ENCODE results near the gene ZNF648. TPM values are rescaled to one million over a fixed set of nuclear protein-coding genes. Genes with fewer than 3 reads are reported as not detected.
"Not testable (repeated sequence)": the region's sequence is repeated elsewhere in the genome, so short reads cannot be mapped to it uniquely, and the experiment has no call there.

The ZNF648 gene
- total and polyA plus RNA-seq, 12 donors: 0.09 TPM; not detected in 11

DNA sequence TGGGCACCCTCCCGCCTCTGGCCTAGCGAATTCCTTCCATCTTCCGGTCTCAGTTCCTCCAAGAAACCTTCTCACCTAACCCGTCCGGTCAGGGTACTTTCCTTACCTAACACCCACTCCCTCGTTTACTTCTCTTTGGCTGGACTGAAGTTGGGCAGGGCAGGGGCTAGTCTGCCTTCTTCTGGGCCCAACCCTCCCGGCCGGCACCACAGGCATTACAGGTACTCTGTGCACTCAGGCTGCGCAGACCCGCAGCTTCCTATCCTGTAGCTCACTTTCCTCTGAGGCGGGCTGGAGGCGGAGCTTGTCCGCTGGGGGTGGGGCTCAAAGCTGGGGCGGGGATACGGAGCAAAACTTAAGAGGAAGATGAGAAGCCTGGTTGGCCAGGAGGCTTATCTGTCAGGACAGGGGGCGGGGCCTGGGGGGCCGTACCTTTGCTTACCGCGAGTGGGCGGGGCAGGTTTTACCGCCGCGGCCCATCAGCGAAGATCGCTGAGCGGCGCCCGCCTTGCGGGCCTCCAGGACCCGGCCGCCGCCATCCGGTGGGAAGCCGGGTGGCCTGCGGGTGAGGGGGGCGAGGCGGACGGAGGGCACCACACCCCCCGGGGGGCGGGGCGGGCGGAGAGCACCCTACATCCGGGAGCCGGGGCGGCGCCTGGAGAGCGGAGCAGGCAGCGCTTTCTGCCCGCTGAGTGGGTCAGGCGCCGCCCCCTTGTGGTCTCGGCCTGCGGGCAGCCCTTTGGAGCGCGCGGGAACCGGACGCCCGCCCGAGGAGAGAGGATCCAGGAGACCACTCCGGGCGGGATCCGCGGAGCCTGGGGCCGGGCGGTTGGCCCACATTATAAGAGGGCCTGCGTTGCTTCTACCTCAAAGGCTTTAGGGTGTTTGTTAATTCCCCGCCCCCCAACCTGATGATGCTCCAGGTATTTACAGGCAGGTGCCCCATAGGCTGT, 31.9 kb downstream of the ZNF648 start:
- Histone ChIP-seq H3K27me3 (no peaks in the 10 kb centered on the region), H3K4me3 (peak overlapping the region; percentile 1 to 84 (median 64)), H3K36me3 (no peaks in the 10 kb centered on the region), H3K9me3 (no peaks in the 10 kb centered on the region), H3K27ac (peak overlapping the region in 9 of 10 donors; percentile 48 to 89 (median 79)), H3K4me1 (peaks cover 0 to 13% (median 6%) of the 10 kb centered on the region in 9 donors)
- DNase-seq: peak; percentile 96 to 97
- peak; percentile 98 to 100 (median 99) for ATAC-seq
- intact Hi-C loops (cut with DNase I): no loop called here
- 1% methylated on average over 63 to 68 of the region's 68 CpGs for WGBS, 2 donors
- TF ChIP-seq, protein P1, sequence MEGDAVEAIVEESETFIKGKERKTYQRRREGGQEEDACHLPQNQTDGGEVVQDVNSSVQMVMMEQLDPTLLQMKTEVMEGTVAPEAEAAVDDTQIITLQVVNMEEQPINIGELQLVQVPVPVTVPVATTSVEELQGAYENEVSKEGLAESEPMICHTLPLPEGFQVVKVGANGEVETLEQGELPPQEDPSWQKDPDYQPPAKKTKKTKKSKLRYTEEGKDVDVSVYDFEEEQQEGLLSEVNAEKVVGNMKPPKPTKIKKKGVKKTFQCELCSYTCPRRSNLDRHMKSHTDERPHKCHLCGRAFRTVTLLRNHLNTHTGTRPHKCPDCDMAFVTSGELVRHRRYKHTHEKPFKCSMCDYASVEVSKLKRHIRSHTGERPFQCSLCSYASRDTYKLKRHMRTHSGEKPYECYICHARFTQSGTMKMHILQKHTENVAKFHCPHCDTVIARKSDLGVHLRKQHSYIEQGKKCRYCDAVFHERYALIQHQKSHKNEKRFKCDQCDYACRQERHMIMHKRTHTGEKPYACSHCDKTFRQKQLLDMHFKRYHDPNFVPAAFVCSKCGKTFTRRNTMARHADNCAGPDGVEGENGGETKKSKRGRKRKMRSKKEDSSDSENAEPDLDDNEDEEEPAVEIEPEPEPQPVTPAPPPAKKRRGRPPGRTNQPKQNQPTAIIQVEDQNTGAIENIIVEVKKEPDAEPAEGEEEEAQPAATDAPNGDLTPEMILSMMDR (IDR thresholded peaks at IDR 0.05): peak; percentile 30 to 79 (median 61)

DNA sequence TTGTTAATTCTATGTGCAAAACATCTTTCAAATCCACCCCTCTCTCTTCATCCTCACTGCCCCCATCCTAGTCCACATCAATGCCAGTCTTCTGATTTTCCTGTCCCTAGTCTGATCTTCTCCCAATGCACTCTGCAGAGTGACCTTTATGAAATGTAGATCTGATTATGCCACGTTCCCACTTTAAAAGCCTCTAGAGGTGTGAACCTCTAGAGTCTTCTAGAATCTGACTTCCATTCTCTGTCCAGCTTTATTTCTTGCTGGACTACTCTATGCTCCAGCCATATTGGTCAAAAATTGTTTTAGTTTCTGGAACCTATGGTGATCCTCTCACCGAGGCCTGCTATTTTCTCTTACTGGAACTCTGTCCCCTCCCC, 32.5 kb downstream of the ZNF648 start:
- no peaks in the 10 kb centered on the region for H3K9me3 ChIP-seq
- H3K4me3 ChIP-seq: peak overlapping the region; percentile 1 to 84 (median 64)
- H3K4me1 ChIP-seq: peaks cover 0 to 13% (median 6%) of the 10 kb centered on the region in 9 donors
- 2 to 4% methylated on average over 2 of the region's 2 CpGs for WGBS, 2 donors
- H3K27me3 ChIP-seq: no peaks in the 10 kb centered on the region
- ATAC-seq (no peak), DNase-seq (no peak)
- H3K36me3 ChIP-seq: no peaks in the 10 kb centered on the region
- TF ChIP-seq, protein P1 (IDR thresholded peaks at IDR 0.05): no peak
- intact Hi-C loops (cut with DNase I): no loop called here
- H3K27ac ChIP-seq: peak overlapping the region in 9 of 10 donors; percentile 48 to 89 (median 79)

DNA sequence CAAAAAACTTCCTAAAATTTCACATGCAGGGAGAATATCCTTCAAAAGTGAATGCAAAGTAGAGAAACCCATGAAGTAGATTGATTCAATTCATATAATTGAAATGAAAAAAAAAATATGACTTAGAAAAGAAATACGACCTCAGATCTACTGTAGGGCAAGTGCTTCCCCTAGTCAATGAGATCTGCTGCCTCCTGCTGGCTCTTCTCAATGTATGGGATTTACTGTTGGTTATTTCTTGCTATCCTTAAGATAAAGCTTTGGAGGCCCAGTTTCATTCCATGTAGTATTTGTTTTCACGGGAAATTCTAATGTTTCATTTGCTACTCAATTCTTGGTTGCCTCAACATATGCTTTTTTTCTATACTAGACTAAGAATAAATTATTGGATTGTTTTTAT, 46.2 kb downstream of the ZNF648 start:
- intact Hi-C loops (cut with DNase I): no loop called here
- WGBS, 2 donors: 76 to 77% methylated on average over 2 of the region's 2 CpGs

DNA sequence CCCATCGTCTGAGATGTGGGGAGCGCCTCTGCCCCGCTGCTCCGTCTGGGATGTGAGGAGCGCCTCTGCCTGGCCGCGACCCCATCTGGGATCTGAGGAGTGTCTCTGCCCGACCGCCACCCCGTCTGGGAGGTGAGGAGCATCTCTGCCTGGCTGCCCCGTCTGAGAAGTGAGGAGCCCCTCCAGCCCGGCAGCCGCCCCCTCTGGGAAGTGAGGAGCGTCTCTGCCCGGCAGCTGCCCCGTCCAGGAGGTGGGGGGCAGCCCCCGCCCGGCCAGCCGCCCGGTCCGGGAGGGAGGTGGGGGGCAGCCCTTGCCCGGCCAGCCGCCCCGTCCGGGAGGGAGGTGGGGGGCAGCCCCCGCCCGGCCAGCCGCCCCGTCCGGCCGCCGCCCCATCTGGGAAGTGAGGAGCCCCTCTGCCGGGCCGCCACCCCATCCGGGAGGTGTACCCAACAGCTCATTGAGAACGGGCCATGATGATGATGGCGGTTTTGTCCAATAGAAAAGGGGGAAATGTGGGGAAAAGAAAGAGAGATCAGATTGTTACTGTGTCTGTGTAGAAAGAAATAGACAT, 50.6 kb downstream of the ZNF648 start:
- DNase-seq; H3K27me3 ChIP-seq; H3K4me1 ChIP-seq; H3K36me3 ChIP-seq; H3K27ac ChIP-seq; H3K4me3 ChIP-seq; ATAC-seq; intact Hi-C loops (cut with DNase I): not testable (repeated sequence)
- WGBS, 2 donors: 93 to 97% methylated on average over 35 to 37 of the region's 37 CpGs
- peaks cover 0 to 36% (median 5%) of the 10 kb centered on the region in 11 donors for H3K9me3 ChIP-seq

More for the DNA sequence above, 46.2 kb downstream of the ZNF648 start:
- H3K27ac ChIP-seq: no peak overlapping the region
- no peak for ATAC-seq
- no peaks in the 10 kb centered on the region for H3K36me3 ChIP-seq
- TF ChIP-seq, protein P1 (IDR thresholded peaks at IDR 0.05): peak in 7 of 9 donors; percentile 16 to 51 (median 25)
- no peaks in the 10 kb centered on the region for H3K27me3 ChIP-seq
- no peak for DNase-seq
- peaks cover 0 to 23% (median 6%) of the 10 kb centered on the region in 11 donors for H3K9me3 ChIP-seq
- no peaks in the 10 kb centered on the region for H3K4me1 ChIP-seq
- no peak overlapping the region for H3K4me3 ChIP-seq

DNA sequence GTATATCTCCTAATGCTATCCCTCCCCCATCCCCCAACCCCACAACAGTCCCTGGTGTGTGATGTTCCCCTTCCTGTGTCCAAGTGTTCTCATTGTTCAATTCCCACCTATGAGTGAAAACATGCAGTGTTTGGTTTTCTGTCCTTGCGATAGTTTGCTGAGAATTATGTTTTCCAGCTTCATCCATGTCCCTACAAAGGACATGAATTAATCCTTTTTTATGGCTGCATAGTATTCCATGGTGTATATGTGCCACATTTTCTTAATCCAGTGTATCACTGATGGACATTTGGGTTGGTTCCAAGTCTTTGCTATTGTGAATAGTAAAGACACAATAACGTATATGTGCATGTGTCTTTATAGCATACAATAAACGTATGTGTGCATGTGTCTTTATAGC, 56.1 kb downstream of the ZNF648 start:
- WGBS, 2 donors: 93% methylated on average over 3 of the region's 3 CpGs
- intact Hi-C loops (cut with DNase I); ATAC-seq; DNase-seq; H3K4me3 ChIP-seq; H3K36me3 ChIP-seq; H3K27ac ChIP-seq; H3K27me3 ChIP-seq: not testable (repeated sequence)
- Histone ChIP-seq H3K9me3 (peaks cover 0 to 36% (median 5%) of the 10 kb centered on the region in 11 donors), H3K4me1 (peaks cover 0 to 20% (median 7%) of the 10 kb centered on the region in 9 donors)
